Retina (tissue), 1 donor: ENCODE data around the gene ABHD12B.
"Not testable (repeated sequence)": the region's sequence is repeated elsewhere in the genome, so short reads cannot be mapped to it uniquely, and the experiment has no call there.

Experiments
- DNase-seq: peaks from one replicate; pipeline ENCODE4 v3.0.0-alpha.2; 2016

ABHD12B gene

GRCh38 chr14:50937800-50938199 is 65.9 kb downstream of the ABHD12B start:
- DNase-seq, result no peak

- no peak for DNase-seq
Observed at GRCh38 chr14:50941151-50941550, 69.3 kb downstream of the ABHD12B start.

GRCh38 chr14:50941638-50942037 is 69.8 kb downstream of the ABHD12B start:
- not testable (repeated sequence) for DNase-seq

- peak; percentile 52 for DNase-seq
Observed at GRCh38 chr14:50943261-50943942, 71.5 kb downstream of the ABHD12B start.

- peak; percentile 88 for DNase-seq
Observed at GRCh38 chr14:50943943-50944646, 72.2 kb downstream of the ABHD12B start, which contains the start of gene PYGL. TSS of gene PYGL (minus strand) at chr14:50944483. CDS start at chr14:50944403, 80 bp downstream.

GRCh38 chr14:50944647-50945413 is 73.0 kb downstream of the ABHD12B start:
- peak; percentile 72 for DNase-seq

- DNase-seq, result no peak
Observed at GRCh38 chr14:50946234-50946935, 74.5 kb downstream of the ABHD12B start.

GRCh38 chr14:50947446-50947845 is 75.6 kb downstream of the ABHD12B start:
- DNase-seq, result no peak

GRCh38 chr14:50948205-50948604 is 76.4 kb downstream of the ABHD12B start:
- DNase-seq, result no peak

- no peak for DNase-seq
Observed at GRCh38 chr14:50951032-50951431, 79.2 kb downstream of the ABHD12B start.

- DNase-seq, result no peak
Observed at GRCh38 chr14:50953502-50953901, 81.6 kb downstream of the ABHD12B start.
